Measurements from ENCODE around the gene LCK.

The LCK gene

GRCh38 chr1:32241001-32241763 lies 9.9 kb upstream of the LCK start:
- CTCF ChIA-PET = interaction anchor here (1.1 to 5.8 kb wide), 9 partner anchors 9 to 77 kb away, joined by 3 to 47 read pairs (median 5); partner anchors contain the start of gene LCK
- no peak for TF ChIP-seq CTCF (IDR thresholded peaks at IDR 0.05; ENCODE audit: insufficient read depth, low read length, missing control alignments)
- H3K4me3 ChIP-seq (ENCODE audit: low read depth, low read length) = peak overlapping the region; percentile 67
- DNase-seq (ENCODE audit: low read depth, low spot score) = no peak
- POLR2A ChIA-PET = interaction anchor here (0.8 to 2.7 kb wide), 3 partner anchors 13 to 95 kb away, joined by 3 to 17 read pairs (median 3); partner anchors contain the start of gene MARCKSL1

- POLR2A ChIA-PET = interaction anchor here (0.6 to 2.7 kb wide), 3 partner anchors 10 to 137 kb away, joined by 3 to 17 read pairs (median 3); partner anchors contain the start of gene MARCKSL1
- CTCF ChIA-PET = interaction anchor here (0.9 to 1.2 kb wide), 3 partner anchors 27 to 75 kb away, joined by 3 to 6 read pairs (median 3); no protein-coding TSS in a partner anchor
- DNase-seq (ENCODE audit: low read depth, low spot score) = no peak
- no peak for TF ChIP-seq CTCF (IDR thresholded peaks at IDR 0.05; ENCODE audit: insufficient read depth, low read length, missing control alignments)
- no peak overlapping the region for H3K4me3 ChIP-seq (ENCODE audit: low read depth, low read length)
Measured at GRCh38 chr1:32242341-32242851, 8.7 kb upstream of the LCK start.

- POLR2A ChIA-PET = interaction anchor here (0.7 to 1.7 kb wide), 4 partner anchors 11 to 254 kb away, joined by 4 to 6 read pairs (median 4); partner anchors contain the start of gene MARCKSL1
- CTCF ChIA-PET = interaction anchor here (0.8 to 3.8 kb wide), 10 partner anchors 10 to 58 kb away, joined by 3 to 39 read pairs (median 8); no protein-coding TSS in a partner anchor
- DNase-seq (ENCODE audit: low read depth, low spot score) = peak; percentile 49
Measured at GRCh38 chr1:32246888-32247273, 4.2 kb upstream of the LCK start, which contains the start of gene FAM167B. TSS of gene FAM167B (plus strand) at chr1:32247222. CDS start at chr1:32247422, 200 bp downstream.

GRCh38 chr1:32247452-32247851 lies 3.6 kb upstream of the LCK start:
- no peak for TF ChIP-seq CTCF (IDR thresholded peaks at IDR 0.05; ENCODE audit: insufficient read depth, low read length, missing control alignments)
- POLR2A ChIA-PET = interaction anchor here (1.0 to 1.7 kb wide), 3 partner anchors 11 to 89 kb away, joined by 4 to 6 read pairs (median 5); partner anchors contain the start of gene MARCKSL1
- DNase-seq (ENCODE audit: low read depth, low spot score) = no peak

More at GRCh38 chr1:32246888-32247273, 4.2 kb upstream of the LCK start, which contains the start of gene FAM167B:
- H3K4me3 ChIP-seq (ENCODE audit: low read depth, low read length) = no peak within 1 kb of the TSS
- no peak for TF ChIP-seq CTCF (IDR thresholded peaks at IDR 0.05; ENCODE audit: insufficient read depth, low read length, missing control alignments)

GRCh38 chr1:32247983-32248889 lies 2.8 kb upstream of the LCK start:
- ChIA-PET CTCF (interaction anchor here (0.7 to 5.1 kb wide), 25 partner anchors 9 to 105 kb away, joined by 3 to 47 read pairs (median 5); partner anchors contain the start of gene CCDC28B), POLR2A (interaction anchor here (0.9 kb wide), 2 partner anchors 12 to 87 kb away, joined by 3 to 5 read pairs; partner anchors contain the start of gene MARCKSL1)
- DNase-seq (ENCODE audit: low read depth, low spot score) = no peak
- H3K4me3 ChIP-seq (ENCODE audit: low read depth, low read length) = no peak overlapping the region
- TF ChIP-seq CTCF (IDR thresholded peaks at IDR 0.05; ENCODE audit: insufficient read depth, low read length, missing control alignments) = peak; percentile 92

More at GRCh38 chr1:32247452-32247851, 3.6 kb upstream of the LCK start:
- H3K4me3 ChIP-seq (ENCODE audit: low read depth, low read length) = no peak overlapping the region
- CTCF ChIA-PET = interaction anchor here (0.8 to 5.1 kb wide), 14 partner anchors 8 to 57 kb away, joined by 3 to 47 read pairs (median 8); partner anchors contain the start of gene CCDC28B
